Fibroblast of skin of right biceps (primary cell): ENCODE data around the gene KRTAP1-4.
"Not testable (repeated sequence)": the region's sequence is repeated elsewhere in the genome, so short reads cannot be mapped to it uniquely, and the experiment has no call there.

Experiments used
- DNase-seq: peaks from one replicate; pipeline ENCODE4 v3.0.0-alpha.2; 2013

Gene KRTAP1-4

DNA sequence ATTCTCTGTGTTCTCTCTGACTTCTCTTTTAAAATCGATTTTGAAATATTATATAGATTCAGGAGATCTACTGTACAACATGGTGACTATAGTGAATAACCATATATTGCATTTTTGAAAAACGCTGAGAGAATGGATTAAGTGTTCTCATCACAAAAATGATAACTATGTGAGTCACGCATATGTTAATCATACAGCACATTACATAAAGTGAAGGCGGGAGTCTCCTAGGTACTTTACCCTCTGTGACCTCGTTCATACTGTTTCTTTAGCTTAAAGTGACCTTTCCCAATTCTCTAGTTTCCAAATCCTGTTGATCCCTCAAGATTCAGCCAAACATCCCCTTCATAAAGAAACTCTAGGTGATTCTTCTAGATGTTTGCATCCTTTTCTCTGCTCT, 27.2 kb downstream of the KRTAP1-4 start:
- peak; percentile 49 for DNase-seq

DNA sequence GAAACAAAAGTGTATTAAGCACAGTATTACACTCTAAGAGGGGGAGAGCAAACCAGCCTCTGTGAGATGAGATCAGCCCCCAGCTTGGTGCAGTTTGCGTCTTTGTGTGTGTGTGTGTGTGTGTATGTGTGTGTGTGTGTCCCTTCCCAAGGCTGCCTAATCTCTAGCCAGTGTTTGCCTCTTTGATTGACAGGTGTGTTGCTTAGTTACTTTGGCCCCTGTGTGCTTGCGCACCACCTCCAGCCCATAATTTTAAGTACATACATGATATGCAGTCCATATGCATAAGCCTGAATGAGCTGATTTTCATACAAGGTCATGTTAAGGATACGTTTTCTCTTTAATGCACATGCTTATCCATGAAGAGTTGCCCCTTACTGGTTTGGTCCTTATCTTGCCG, 28.2 kb downstream of the KRTAP1-4 start:
- no peak for DNase-seq

DNA sequence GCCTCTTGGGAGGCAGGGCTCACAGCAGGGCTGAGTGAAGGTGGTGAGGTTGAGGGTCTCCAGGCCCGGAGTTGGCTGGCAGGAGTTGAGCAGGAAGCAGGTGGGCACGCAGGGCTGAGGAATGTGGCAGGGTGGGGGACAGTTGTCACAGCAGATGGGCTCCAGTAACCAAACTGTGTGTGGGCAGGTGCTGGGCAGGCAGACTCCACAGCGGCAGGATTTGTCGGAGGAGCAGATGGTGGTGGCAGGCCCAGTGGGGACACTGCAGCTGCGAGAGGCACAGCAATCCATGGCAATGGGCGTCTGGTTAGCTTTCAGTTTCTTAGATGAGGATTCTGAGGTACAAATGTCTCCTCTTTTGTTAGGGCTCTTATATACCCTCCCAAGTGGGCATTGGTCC, 30.4 kb downstream of the KRTAP1-4 start, which contains the start of gene KRTAP3-2:
Gene KRTAP3-2 (minus strand): TSS at position 344 of the 400 bp plus-strand sequence. CDS start 53 bp downstream, at position 291.
- not testable (repeated sequence) for DNase-seq

DNA sequence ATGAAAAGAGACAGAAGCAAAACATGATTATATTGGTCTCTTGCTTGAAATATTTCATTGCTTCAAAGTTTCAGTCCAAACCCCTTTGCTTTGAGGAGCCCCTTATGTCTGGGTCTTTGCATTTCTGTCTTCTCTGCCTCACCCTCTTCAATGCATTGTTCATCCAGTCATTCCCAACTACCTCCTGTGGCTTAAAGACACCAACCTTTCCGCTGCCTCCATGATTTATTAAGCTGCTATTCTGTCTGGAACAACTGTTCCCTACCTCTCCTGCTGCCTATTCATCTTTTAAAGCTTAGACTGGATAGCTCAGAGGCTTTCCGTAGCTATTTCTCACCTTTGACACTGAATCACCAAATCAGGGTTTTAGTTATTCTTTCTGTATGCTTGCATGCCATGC, 32.6 kb downstream of the KRTAP1-4 start:
- DNase-seq: no peak

DNA sequence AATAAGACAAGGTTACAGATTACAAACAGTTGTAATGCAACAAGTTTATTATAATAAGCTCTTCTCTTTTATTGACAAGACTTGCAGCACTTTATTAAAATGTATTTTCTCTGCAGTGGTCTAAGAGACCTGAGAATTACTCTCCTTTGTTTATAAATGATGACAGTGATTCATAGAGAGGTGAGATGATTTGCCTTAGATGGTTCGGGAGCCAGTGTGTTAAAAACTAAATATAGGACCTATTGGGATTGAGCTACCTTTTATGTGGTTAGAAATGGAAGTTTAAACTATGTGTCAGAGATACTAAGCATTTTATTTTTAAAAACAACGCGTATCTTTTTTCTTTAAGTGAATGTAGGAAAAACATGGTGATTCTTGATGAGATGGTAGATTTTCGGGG, 33.2 kb downstream of the KRTAP1-4 start:
- DNase-seq: no peak

DNA sequence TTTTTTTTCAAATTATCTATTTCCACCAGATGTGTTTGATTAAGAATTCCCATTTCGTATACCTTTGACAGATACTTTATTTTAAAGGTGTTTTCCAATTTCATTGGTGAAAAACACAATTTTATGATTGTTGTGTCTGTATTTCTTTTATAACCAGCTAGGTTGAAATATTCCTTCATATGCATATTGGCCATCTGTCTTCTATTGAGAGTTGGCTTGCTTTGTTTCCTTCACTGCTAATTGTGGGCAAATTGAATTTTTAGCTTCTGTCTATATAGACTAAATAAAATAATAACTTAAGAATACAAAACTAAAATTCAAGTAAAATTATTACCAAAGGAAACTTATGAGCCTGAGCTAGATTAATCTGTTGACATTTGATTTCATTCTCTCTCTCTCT, 34.9 kb downstream of the KRTAP1-4 start:
- no peak for DNase-seq

DNA sequence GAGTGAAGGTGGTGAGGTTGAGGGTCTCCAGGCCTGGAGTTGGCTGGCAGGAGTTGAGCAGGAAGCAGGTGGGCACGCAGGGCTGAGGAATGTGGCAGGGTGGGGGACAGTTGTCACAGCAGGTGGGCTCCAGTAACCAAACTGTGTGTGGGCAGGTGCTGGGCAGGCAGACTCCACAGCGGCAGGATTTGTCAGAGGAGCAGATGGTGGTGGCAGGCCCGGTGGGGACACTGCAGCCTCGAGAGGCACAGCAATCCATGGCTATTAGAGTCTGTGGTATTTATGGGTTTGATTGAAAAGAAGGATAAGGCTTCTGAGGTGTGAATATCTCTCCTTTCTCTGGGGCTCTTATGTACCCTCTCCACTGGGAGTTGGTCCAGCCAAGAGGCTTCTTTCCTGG, 36.2 kb downstream of the KRTAP1-4 start, which contains the start of gene KRTAP3-3:
Gene KRTAP3-3 (minus strand): TSS at position 326 of the 400 bp plus-strand sequence. CDS start 67 bp downstream, at position 259.
- DNase-seq: no peak

DNA sequence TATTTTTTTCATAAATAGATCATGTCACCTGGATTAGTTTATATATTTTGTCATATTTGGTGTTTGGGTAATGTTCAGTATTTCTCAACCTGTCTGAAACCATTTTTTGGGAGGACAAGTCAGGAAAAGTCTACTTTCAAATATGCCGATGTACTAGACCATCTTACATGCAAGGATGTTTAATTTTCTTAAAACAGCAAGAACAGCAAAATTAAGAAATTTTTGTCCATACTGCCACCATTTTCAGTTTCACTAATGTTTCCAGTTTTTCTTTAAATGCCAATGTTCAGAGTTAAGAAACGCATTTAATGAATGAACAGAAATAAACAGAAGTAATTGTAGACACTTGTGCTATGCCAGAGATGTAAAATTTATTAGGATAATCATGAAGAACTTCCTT, 36.9 kb downstream of the KRTAP1-4 start:
- DNase-seq: no peak

DNA sequence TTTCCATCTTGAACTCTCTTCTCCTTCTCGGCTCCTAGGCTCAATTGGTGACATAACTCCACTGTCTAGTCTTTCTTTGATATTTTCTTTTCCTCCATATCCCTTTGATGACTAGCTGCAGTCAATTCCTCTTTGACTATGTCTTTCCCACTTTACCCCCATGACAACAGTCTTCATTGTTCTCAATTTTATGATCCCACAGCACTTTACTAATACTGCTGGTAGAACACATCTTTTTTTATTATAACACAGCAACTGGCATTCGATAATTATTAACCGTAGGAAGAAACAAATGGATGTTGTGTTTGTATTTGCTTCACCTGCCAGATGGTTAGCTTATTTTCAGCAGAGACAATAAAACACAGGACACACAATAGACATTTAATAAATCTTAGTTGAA, 37.3 kb downstream of the KRTAP1-4 start:
- DNase-seq: no peak

DNA sequence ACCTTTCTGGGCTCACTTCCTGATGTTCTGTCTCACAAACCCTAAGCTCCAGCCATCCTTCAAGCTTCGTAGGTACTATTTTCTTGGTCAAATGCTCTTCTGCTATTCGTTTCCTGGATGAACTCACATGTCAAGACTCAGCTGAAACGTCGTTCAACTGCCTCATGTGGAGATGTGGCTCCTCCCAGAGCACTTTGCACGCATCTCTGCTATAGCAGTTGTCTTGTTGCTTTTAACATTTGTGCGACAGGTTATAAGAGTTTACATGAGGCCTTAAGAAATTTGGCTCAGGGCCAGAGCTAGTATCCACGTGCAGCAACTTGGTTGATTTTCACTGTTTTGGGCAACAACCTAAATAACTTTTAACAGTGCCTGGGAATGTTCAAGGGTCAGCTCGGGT, 43.1 kb downstream of the KRTAP1-4 start:
- DNase-seq: no peak

DNA sequence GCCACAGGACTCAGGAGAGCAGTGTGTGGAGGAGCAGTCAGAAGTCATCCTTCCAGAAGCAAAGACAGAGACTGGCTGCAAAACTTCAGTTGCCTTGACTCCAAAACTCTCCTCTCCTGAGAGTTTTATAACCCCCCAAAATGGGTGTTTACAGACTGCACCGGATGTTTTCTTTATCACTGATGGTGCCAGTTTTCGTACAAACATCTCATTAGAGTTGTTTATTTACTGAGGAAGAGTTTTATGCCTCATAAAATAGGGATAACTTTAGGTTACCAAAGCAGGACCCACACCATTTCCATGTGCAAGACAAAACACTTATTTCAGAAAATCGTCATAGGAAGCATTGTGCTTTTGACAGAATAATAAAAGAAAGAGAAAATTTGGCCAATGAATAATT, 45.8 kb downstream of the KRTAP1-4 start, which contains the start of gene KRT40:
Gene KRT40 (minus strand): TSS at position 101 of the 400 bp plus-strand sequence. CDS start 53 bp downstream, at position 48.
- no peak for DNase-seq

DNA sequence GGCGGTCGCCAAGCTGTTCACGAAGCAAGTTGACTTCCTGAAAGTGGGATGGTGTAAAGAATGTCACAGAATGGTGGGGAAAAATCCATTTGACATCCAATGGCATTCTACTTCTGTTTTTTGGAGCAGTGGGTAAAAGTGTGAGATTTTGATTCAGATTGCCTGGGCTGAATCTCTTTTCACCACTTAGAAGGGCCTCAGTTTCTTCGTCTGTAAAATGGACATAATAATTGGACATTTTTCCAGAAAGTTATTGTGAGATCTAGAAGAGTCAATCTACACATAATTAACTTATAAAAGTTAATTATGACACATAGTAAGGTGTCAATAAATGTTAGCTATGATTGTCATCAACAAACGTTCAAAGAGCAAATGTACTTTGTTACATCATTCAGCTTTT, 48.9 kb downstream of the KRTAP1-4 start:
- no peak for DNase-seq

DNA sequence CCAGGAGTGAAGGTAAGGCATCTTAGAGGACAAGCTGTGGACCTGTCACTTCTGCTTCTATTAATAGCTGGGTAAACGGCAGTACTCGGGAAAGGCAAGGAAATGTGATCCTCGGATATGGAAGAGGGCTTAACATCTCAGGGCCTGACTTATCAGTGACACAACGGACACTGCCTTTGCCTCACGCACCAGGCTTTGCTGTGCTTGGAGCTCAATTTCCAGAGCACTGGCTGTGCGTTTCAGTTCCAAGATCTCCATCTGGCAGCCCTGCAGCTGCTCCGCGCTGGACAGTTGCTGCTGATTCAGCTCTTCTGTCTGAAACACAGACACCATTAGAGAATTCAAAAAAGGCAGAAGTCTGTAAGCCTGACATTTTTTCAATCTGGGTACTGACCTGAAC, 49.4 kb downstream of the KRTAP1-4 start:
- peak; percentile 42 for DNase-seq

DNA sequence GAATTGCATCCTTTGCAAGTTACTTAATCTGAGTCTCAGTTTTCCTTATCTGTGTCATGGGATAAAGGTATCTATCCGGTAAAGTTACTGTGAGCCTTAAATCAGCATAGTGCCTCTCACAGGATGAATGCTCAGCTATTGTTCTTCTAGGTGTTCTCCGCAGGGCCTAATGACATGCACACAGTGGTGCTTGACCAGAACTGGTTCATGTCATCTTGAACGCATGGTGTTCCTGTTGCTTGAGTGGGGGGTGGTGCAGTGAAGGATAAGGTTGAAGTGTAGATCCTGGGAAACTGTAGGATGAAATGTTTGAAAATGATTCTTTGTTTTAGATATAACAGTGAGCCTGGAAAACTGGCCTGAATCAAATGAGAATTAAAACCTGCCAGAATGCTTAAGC, 49.9 kb downstream of the KRTAP1-4 start:
- no peak for DNase-seq
